Activated T-cell treated with anti-CD3 and anti-CD28 coated beads for 4 hours (primary cell): ENCODE results near the gene KCNG3.

Source experiments
- DNase-seq: peaks from one replicate; pipeline ENCODE4 v3.0.0-alpha.2; 2020

The KCNG3 gene

GRCh38 chr2:42486145-42486906, 7.5 kb downstream of the KCNG3 start:
- no peak for DNase-seq

- no peak for DNase-seq
Observed at GRCh38 chr2:42480402-42480801, 13.4 kb downstream of the KCNG3 start.

GRCh38 chr2:42474765-42475454, 18.9 kb downstream of the KCNG3 start:
- no peak for DNase-seq

- no peak for DNase-seq
Observed at GRCh38 chr2:42470706-42471105, 23.1 kb downstream of the KCNG3 start.

- no peak for DNase-seq
Observed at GRCh38 chr2:42464631-42465030, 29.2 kb downstream of the KCNG3 start.

GRCh38 chr2:42463570-42463969, 30.2 kb downstream of the KCNG3 start:
- no peak for DNase-seq

- no peak for DNase-seq
Observed at GRCh38 chr2:42459296-42459695, 34.5 kb downstream of the KCNG3 start.

GRCh38 chr2:42458396-42458795, 35.4 kb downstream of the KCNG3 start:
- DNase-seq, result no peak

GRCh38 chr2:42457011-42457410, 36.8 kb downstream of the KCNG3 start:
- DNase-seq, result no peak

GRCh38 chr2:42456126-42456839, 37.5 kb downstream of the KCNG3 start:
- DNase-seq, result no peak

- DNase-seq, result no peak
Observed at GRCh38 chr2:42452545-42452944, 41.2 kb downstream of the KCNG3 start.

- DNase-seq, result no peak
Observed at GRCh38 chr2:42450136-42450535, 43.6 kb downstream of the KCNG3 start.

GRCh38 chr2:42449163-42450087, 44.4 kb downstream of the KCNG3 start:
- no peak for DNase-seq

GRCh38 chr2:42448163-42448562, 45.6 kb downstream of the KCNG3 start:
- no peak for DNase-seq

- DNase-seq, result no peak
Observed at GRCh38 chr2:42446503-42447271, 47.1 kb downstream of the KCNG3 start.

GRCh38 chr2:42443718-42444399, 49.9 kb downstream of the KCNG3 start:
- no peak for DNase-seq

GRCh38 chr2:42442774-42443173, 51.0 kb downstream of the KCNG3 start:
- DNase-seq, result no peak

- DNase-seq, result no peak
Observed at GRCh38 chr2:42438685-42439084, 55.1 kb downstream of the KCNG3 start.

GRCh38 chr2:42436370-42436769, 57.4 kb downstream of the KCNG3 start:
- DNase-seq, result no peak

- no peak for DNase-seq
Observed at GRCh38 chr2:42435628-42436027, 58.2 kb downstream of the KCNG3 start.

- no peak for DNase-seq
Observed at GRCh38 chr2:42430188-42430587, 63.6 kb downstream of the KCNG3 start.
